ENCODE data around the gene ANKS1A. TPM values are rescaled to one million over a fixed set of nuclear protein-coding genes. Genes with fewer than 3 reads are reported as not detected.

ANKS1A gene
- total and polyA plus RNA-seq, 2 experiments from 2014 or later, result 12.1 to 31.9 TPM

- Histone ChIP-seq H3K27me3 (ENCODE audit: insufficient read depth) (no peaks in the 10 kb centered on the region), H3K27ac (ENCODE audit: low read depth) (no peak overlapping the region), H3K79me2 (replicated peaks; ENCODE audit: insufficient read depth) (peaks cover 60% of the 10 kb centered on the region), H3K36me3 (ENCODE audit: insufficient read depth) (no peaks in the 10 kb centered on the region), H3K4me1 (ENCODE audit: insufficient read depth) (no peaks in the 10 kb centered on the region), H3K9me2 (ENCODE audit: insufficient read depth) (no peaks in the 10 kb centered on the region), H2AFZ (no peak overlapping the region), H4K20me1 (replicated peaks; ENCODE audit: insufficient read depth) (peaks cover 6% of the 10 kb centered on the region), H3K4me2 (no peak overlapping the region), H3F3A (replicated peaks; ENCODE audit: low read depth) (no peaks in the 10 kb centered on the region), H3K4me3 (no peak overlapping the region)
- TF ChIP-seq STAT1 (IDR thresholded peaks at IDR 0.05; ENCODE audit: unreplicated experiment) (no peak), JUNB (IDR thresholded peaks at IDR 0.05; ENCODE audit: unreplicated experiment) (no peak), POLR2AphosphoS5 (IDR thresholded peaks at IDR 0.05; ENCODE audit: low read depth) (no peak), ZNF114 (CRISPR knock-in tag; IDR thresholded peaks at IDR 0.05) (no peak), NANOG (IDR thresholded peaks at IDR 0.05; ENCODE audit: borderline replicate concordance) (no peak)
- TF ChIP-seq, protein P1, sequence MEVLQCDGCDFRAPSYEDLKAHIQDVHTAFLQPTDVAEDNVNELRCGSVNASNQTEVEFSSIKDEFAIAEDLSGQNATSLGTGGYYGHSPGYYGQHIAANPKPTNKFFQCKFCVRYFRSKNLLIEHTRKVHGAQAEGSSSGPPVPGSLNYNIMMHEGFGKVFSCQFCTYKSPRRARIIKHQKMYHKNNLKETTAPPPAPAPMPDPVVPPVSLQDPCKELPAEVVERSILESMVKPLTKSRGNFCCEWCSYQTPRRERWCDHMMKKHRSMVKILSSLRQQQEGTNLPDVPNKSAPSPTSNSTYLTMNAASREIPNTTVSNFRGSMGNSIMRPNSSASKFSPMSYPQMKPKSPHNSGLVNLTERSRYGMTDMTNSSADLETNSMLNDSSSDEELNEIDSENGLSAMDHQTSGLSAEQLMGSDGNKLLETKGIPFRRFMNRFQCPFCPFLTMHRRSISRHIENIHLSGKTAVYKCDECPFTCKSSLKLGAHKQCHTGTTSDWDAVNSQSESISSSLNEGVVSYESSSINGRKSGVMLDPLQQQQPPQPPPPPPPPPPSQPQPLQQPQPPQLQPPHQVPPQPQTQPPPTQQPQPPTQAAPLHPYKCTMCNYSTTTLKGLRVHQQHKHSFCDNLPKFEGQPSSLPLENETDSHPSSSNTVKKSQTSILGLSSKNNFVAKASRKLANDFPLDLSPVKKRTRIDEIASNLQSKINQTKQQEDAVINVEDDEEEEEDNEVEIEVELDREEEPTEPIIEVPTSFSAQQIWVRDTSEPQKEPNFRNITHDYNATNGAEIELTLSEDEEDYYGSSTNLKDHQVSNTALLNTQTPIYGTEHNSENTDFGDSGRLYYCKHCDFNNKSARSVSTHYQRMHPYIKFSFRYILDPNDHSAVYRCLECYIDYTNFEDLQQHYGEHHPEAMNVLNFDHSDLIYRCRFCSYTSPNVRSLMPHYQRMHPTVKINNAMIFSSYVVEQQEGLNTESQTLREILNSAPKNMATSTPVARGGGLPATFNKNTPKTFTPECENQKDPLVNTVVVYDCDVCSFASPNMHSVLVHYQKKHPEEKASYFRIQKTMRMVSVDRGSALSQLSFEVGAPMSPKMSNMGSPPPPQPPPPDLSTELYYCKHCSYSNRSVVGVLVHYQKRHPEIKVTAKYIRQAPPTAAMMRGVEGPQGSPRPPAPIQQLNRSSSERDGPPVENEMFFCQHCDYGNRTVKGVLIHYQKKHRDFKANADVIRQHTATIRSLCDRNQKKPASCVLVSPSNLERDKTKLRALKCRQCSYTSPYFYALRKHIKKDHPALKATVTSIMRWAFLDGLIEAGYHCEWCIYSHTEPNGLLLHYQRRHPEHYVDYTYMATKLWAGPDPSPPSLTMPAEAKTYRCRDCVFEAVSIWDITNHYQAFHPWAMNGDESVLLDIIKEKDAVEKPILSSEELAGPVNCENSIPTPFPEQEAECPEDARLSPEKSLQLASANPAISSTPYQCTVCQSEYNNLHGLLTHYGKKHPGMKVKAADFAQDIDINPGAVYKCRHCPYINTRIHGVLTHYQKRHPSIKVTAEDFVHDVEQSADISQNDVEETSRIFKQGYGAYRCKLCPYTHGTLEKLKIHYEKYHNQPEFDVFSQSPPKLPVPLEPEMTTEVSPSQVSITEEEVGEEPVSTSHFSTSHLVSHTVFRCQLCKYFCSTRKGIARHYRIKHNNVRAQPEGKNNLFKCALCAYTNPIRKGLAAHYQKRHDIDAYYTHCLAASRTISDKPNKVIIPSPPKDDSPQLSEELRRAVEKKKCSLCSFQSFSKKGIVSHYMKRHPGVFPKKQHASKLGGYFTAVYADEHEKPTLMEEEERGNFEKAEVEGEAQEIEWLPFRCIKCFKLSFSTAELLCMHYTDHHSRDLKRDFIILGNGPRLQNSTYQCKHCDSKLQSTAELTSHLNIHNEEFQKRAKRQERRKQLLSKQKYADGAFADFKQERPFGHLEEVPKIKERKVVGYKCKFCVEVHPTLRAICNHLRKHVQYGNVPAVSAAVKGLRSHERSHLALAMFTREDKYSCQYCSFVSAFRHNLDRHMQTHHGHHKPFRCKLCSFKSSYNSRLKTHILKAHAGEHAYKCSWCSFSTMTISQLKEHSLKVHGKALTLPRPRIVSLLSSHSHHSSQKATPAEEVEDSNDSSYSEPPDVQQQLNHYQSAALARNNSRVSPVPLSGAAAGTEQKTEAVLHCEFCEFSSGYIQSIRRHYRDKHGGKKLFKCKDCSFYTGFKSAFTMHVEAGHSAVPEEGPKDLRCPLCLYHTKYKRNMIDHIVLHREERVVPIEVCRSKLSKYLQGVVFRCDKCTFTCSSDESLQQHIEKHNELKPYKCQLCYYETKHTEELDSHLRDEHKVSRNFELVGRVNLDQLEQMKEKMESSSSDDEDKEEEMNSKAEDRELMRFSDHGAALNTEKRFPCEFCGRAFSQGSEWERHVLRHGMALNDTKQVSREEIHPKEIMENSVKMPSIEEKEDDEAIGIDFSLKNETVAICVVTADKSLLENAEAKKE (CRISPR knock-in tag; IDR thresholded peaks at IDR 0.05), result no peak
- 0 out of 3 replicates have a peak, but pooled peaks cover 3% of the 10 kb centered on the region for H3K4me1 Mint-ChIP-seq
- peaks cover 10% of the 10 kb centered on the region; the same call in 2 of the 3 replicates for H3K36me3 Mint-ChIP-seq (ENCODE audit: low read depth)
- ATAC-seq, result no peak
- H3K27ac Mint-ChIP-seq, result no peak overlapping the region
- no peaks in the 10 kb centered on the region for H3K9me3 Mint-ChIP-seq
- no peaks in the 10 kb centered on the region for H3K27me3 Mint-ChIP-seq (ENCODE audit: insufficient read depth, low read depth, poor library complexity)
- H3K4me3 Mint-ChIP-seq, result no peak overlapping the region
- no peak for DNase-seq (ENCODE audit: low spot score)
Measured at GRCh38 chr6:34941421-34941820, 52.4 kb downstream of the ANKS1A start.

- Mint-ChIP-seq H3K9me3 (no peaks in the 10 kb centered on the region), H3K4me1 (peaks cover 12% of the 10 kb centered on the region), H3K27ac (no peak overlapping the region), H3K27me3 (ENCODE audit: insufficient read depth, low read depth, poor library complexity) (peaks cover 3% of the 10 kb centered on the region), H3K36me3 (ENCODE audit: low read depth) (peaks cover 10% of the 10 kb centered on the region; the same call in 2 of the 3 replicates), H3K4me3 (no peak overlapping the region)
- H3F3A ChIP-seq (replicated peaks; ENCODE audit: low read depth), result no peaks in the 10 kb centered on the region
- no peak overlapping the region for H3K4me3 ChIP-seq
- H3K27me3 ChIP-seq (ENCODE audit: insufficient read depth), result no peaks in the 10 kb centered on the region
- no peaks in the 10 kb centered on the region for H3K9me2 ChIP-seq (ENCODE audit: insufficient read depth)
- no peaks in the 10 kb centered on the region for H3K4me1 ChIP-seq (ENCODE audit: insufficient read depth)
- no peak overlapping the region for H3K4me2 ChIP-seq
- peaks cover 7% of the 10 kb centered on the region for H4K20me1 ChIP-seq (replicated peaks; ENCODE audit: insufficient read depth)
- H3K36me3 ChIP-seq (ENCODE audit: insufficient read depth), result no peaks in the 10 kb centered on the region
- ATAC-seq (no peak), DNase-seq (ENCODE audit: low spot score) (no peak)
- peaks cover 64% of the 10 kb centered on the region for H3K79me2 ChIP-seq (replicated peaks; ENCODE audit: insufficient read depth)
- H3K27ac ChIP-seq (ENCODE audit: low read depth), result no peak overlapping the region
- H2AFZ ChIP-seq, result no peak overlapping the region
- TF ChIP-seq, protein P2, sequence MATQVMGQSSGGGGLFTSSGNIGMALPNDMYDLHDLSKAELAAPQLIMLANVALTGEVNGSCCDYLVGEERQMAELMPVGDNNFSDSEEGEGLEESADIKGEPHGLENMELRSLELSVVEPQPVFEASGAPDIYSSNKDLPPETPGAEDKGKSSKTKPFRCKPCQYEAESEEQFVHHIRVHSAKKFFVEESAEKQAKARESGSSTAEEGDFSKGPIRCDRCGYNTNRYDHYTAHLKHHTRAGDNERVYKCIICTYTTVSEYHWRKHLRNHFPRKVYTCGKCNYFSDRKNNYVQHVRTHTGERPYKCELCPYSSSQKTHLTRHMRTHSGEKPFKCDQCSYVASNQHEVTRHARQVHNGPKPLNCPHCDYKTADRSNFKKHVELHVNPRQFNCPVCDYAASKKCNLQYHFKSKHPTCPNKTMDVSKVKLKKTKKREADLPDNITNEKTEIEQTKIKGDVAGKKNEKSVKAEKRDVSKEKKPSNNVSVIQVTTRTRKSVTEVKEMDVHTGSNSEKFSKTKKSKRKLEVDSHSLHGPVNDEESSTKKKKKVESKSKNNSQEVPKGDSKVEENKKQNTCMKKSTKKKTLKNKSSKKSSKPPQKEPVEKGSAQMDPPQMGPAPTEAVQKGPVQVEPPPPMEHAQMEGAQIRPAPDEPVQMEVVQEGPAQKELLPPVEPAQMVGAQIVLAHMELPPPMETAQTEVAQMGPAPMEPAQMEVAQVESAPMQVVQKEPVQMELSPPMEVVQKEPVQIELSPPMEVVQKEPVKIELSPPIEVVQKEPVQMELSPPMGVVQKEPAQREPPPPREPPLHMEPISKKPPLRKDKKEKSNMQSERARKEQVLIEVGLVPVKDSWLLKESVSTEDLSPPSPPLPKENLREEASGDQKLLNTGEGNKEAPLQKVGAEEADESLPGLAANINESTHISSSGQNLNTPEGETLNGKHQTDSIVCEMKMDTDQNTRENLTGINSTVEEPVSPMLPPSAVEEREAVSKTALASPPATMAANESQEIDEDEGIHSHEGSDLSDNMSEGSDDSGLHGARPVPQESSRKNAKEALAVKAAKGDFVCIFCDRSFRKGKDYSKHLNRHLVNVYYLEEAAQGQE (IDR thresholded peaks at IDR 0.05; ENCODE audit: unreplicated experiment), result no peak
- no peak for TF ChIP-seq ZNF114 (CRISPR knock-in tag; IDR thresholded peaks at IDR 0.05)
- TF ChIP-seq EZH2 (IDR thresholded peaks at IDR 0.05; ENCODE audit: low read depth, unreplicated experiment), result no peak
- TF ChIP-seq JUNB (IDR thresholded peaks at IDR 0.05; ENCODE audit: unreplicated experiment), result no peak
- TF ChIP-seq POLR2AphosphoS5 (IDR thresholded peaks at IDR 0.05; ENCODE audit: low read depth), result no peak
- no peak for TF ChIP-seq EZH2phosphoT487 (IDR thresholded peaks at IDR 0.05; ENCODE audit: unreplicated experiment)
- TF ChIP-seq CTCF (conservative IDR thresholded peaks at IDR 0.05; ENCODE audit: low read depth in 2 of 2), result no peak
Measured at GRCh38 chr6:34945317-34945716, 56.3 kb downstream of the ANKS1A start.

Measured in GM23338 (cell line).